ENCODE results near the gene JPT1.

DNA sequence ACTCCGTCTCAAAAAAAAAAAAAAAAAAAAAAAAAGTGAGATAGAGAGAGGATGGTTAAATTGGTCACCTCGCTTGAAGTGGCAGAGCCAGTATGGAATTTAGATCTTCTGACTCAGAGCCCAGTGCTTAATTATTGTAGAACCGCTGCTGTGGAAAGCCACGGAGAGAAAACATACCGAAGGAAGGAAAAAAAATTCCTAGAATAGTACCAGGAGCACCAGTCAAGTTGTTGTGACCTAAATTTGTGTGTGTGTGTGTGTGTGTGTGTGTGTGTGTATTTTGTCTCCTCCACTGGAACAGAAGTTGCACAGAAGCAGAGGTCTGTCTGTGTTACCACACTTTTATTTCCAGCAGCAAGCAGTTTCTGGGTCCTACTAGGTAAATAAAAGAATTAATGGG, 40.6 kb upstream of the JPT1 start:
- TF ChIP-seq, protein P1, sequence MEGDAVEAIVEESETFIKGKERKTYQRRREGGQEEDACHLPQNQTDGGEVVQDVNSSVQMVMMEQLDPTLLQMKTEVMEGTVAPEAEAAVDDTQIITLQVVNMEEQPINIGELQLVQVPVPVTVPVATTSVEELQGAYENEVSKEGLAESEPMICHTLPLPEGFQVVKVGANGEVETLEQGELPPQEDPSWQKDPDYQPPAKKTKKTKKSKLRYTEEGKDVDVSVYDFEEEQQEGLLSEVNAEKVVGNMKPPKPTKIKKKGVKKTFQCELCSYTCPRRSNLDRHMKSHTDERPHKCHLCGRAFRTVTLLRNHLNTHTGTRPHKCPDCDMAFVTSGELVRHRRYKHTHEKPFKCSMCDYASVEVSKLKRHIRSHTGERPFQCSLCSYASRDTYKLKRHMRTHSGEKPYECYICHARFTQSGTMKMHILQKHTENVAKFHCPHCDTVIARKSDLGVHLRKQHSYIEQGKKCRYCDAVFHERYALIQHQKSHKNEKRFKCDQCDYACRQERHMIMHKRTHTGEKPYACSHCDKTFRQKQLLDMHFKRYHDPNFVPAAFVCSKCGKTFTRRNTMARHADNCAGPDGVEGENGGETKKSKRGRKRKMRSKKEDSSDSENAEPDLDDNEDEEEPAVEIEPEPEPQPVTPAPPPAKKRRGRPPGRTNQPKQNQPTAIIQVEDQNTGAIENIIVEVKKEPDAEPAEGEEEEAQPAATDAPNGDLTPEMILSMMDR (IDR thresholded peaks at IDR 0.05; ENCODE audit: low read depth, low read length) = no peak
- no peak for TF ChIP-seq EZH2phosphoT487 (IDR thresholded peaks at IDR 0.05; ENCODE audit: low read depth)
